HepG2 (cell line): Measurements from ENCODE around the gene CDC23. TPM values are rescaled to one million over a fixed set of nuclear protein-coding genes. Genes with fewer than 3 reads are reported as not detected.

ENCODE experiments used
- FOXK2 ChIP-seq: fragments of 450-650 bp; IDR thresholded peaks from 2 replicates; pipeline ENCODE4 v1.6.1; 2016
- GATA4 ChIP-seq: sonication (generic); IDR thresholded peaks from 2 replicates; pipeline ENCODE4 v1.6.1; 2016; ENCODE audit warnings: antibody characterized with exemption, low read depth, borderline replicate concordance
- GLI4 ChIP-seq: sonication (generic); formaldehyde crosslinking; IDR thresholded peaks from 2 replicates; pipeline ENCODE4 v1.5.1; 2020; ENCODE audit warnings: missing genetic modification reagents, mild to moderate bottlenecking, moderate library complexity, borderline replicate concordance
- HDAC2 ChIP-seq: sonication (generic); formaldehyde crosslinking; IDR thresholded peaks from 2 replicates; pipeline ENCODE4 v1.4.0; 2020; ENCODE audit warnings: missing genetic modification reagents
- HOXD1 ChIP-seq: sonication (generic); formaldehyde crosslinking; IDR thresholded peaks from 2 replicates; pipeline ENCODE4 v1.5.0; 2020; ENCODE audit warnings: missing genetic modification reagents
- KDM1A ChIP-seq: IDR thresholded peaks from 2 replicates; pipeline ENCODE4 v1.6.1; 2016; ENCODE audit warnings: missing compliant biosample characterization
- MTERF4 ChIP-seq: sonication (generic); formaldehyde crosslinking; IDR thresholded peaks from 2 replicates; pipeline ENCODE4 v1.8.0; 2023; ENCODE audit warnings: mild to moderate bottlenecking, missing genetic modification reagents
- MXD1 ChIP-seq: sonication (generic); formaldehyde crosslinking; IDR thresholded peaks from 2 replicates; pipeline ENCODE4 v1.4.0; 2020; ENCODE audit warnings: mild to moderate bottlenecking, missing genetic modification reagents
- NR2F2 ChIP-seq: IDR thresholded peaks from 2 replicates; pipeline ENCODE4 v1.6.1; 2012; ENCODE audit warnings: low read depth, inconsistent platforms, borderline replicate concordance
- PCBP1 ChIP-seq: fragments of 200-400 bp; formaldehyde crosslinking; IDR thresholded peaks from 2 replicates; pipeline ENCODE4 v1.6.1; 2017; ENCODE audit warnings: mild to moderate bottlenecking, low read depth, low read length, borderline replicate concordance
- PHF8 ChIP-seq: sonication (generic); formaldehyde crosslinking; IDR thresholded peaks from 2 replicates; pipeline ENCODE4 v1.5.0; 2020; ENCODE audit warnings: missing genetic modification reagents
- PTBP1 ChIP-seq: fragments of 200-400 bp; formaldehyde crosslinking; IDR thresholded peaks from 2 replicates; pipeline ENCODE4 v1.6.1; 2018; ENCODE audit warnings: low read length, low read depth; ENCODE audit not compliant: poor library complexity, severe bottlenecking
- RCOR2 ChIP-seq: IDR thresholded peaks from 2 replicates; pipeline ENCODE4 v1.6.1; 2016; ENCODE audit warnings: missing biosample characterization, missing genetic modification reagents
- STAT6 ChIP-seq: sonication (generic); formaldehyde crosslinking; IDR thresholded peaks from 2 replicates; pipeline ENCODE4 v1.4.0; 2020; ENCODE audit warnings: missing genetic modification reagents, mild to moderate bottlenecking, borderline replicate concordance
- TARDBP ChIP-seq: sonication (generic); formaldehyde crosslinking; IDR thresholded peaks from 2 replicates; pipeline ENCODE4 v1.8.0; 2022; ENCODE audit warnings: mild to moderate bottlenecking, missing genetic modification reagents
- ZBTB21 ChIP-seq: sonication (generic); formaldehyde crosslinking; IDR thresholded peaks from 2 replicates; pipeline ENCODE4 v1.4.0; 2020; ENCODE audit warnings: missing genetic modification reagents
- ZMAT5 ChIP-seq: sonication (generic); formaldehyde crosslinking; IDR thresholded peaks from 2 replicates; pipeline ENCODE4 v1.5.0; 2020; ENCODE audit warnings: mild to moderate bottlenecking, low read depth, missing genetic modification reagents, borderline replicate concordance
- ZNF205 ChIP-seq: IDR thresholded peaks from 2 replicates; pipeline ENCODE4 v1.6.1; 2018; ENCODE audit warnings: missing biosample characterization, missing genetic modification reagents
- ZNF30 ChIP-seq: sonication (generic); formaldehyde crosslinking; IDR thresholded peaks from 2 replicates; pipeline ENCODE4 v1.5.0; 2020; ENCODE audit warnings: mild to moderate bottlenecking, missing genetic modification reagents
- ZNF597 ChIP-seq: sonication (generic); formaldehyde crosslinking; IDR thresholded peaks from 2 replicates; pipeline ENCODE4 v1.5.0; 2020; ENCODE audit warnings: missing genetic modification reagents
- ZNF776 ChIP-seq: sonication (generic); formaldehyde crosslinking; IDR thresholded peaks from 2 replicates; pipeline ENCODE4 v1.4.0; 2020; ENCODE audit warnings: mild to moderate bottlenecking, missing genetic modification reagents
- ZNF782 ChIP-seq: sonication (generic); formaldehyde crosslinking; IDR thresholded peaks from 2 replicates; pipeline ENCODE4 v1.4.0; 2020; ENCODE audit warnings: missing genetic modification reagents, mild to moderate bottlenecking, borderline replicate concordance
- ZNF879 ChIP-seq: sonication (generic); formaldehyde crosslinking; IDR thresholded peaks from 2 replicates; pipeline ENCODE4 v1.8.1; 2023; ENCODE audit warnings: missing genetic modification reagents
- ZSCAN12 ChIP-seq: sonication (generic); formaldehyde crosslinking; IDR thresholded peaks from 2 replicates; pipeline ENCODE4 v1.9.0; 2021; ENCODE audit warnings: mild to moderate bottlenecking, missing genetic modification reagents
- ZZZ3 ChIP-seq: sonication (generic); formaldehyde crosslinking; IDR thresholded peaks from 2 replicates; pipeline ENCODE4 v1.4.0; 2020; ENCODE audit warnings: missing genetic modification reagents, mild to moderate bottlenecking, borderline replicate concordance
- polyA plus RNA-seq, 8 experiments: library from polyadenylated mRNA; depleted of rRNA in 3 of 8; stranded (reverse) in 7 of 8; unstranded in 1 of 8; fragments of >200 nt; fragmentation: Illumina TruSeq in 4 of 8; extraction: Trizol in 4 of 8; gene quantifications; 2 replicates each; pipeline versions ENCODE4 v1.2.1 to v1.2.3, GENCODE V29; 2011 to 2016; ENCODE audit warnings: low read depth in 4 of 8, missing spikeins in 1 of 8, mixed read lengths in 1 of 8; ENCODE audit not compliant: insufficient read depth in 1 of 8
- total RNA-seq, 5 experiments: library from RNA; depleted of rRNA; stranded (reverse); fragments of >200 nt; fragmentation: Illumina TruSeq; extraction: Trizol; gene quantifications; 2 replicates each; pipeline ENCODE4 v1.2.3, GENCODE V29; 2016; ENCODE audit warnings: low read depth in 1 of 5

The CDC23 gene
- total and polyA plus RNA-seq, 2 of the 13 experiments (the other 11 are each of a cell fraction or from before 2014, with no cell fraction given), result 38.3 to 47.7 TPM

GRCh38 chr5:138213161-138214029 lies at the start of gene CDC23 (continued):
- TF ChIP-seq ZNF205 (CRISPR knock-in tag) (0 out of 2 replicates have a peak, but pooled peaks have one; percentile 47), KDM1A (no peak), GLI4 (CRISPR knock-in tag) (0 out of 2 replicates have a peak, but pooled peaks have one; percentile 33), ZNF597 (CRISPR knock-in tag) (no peak), STAT6 (CRISPR knock-in tag) (no peak), ZNF30 (CRISPR knock-in tag) (no peak), PHF8 (CRISPR knock-in tag) (peak; percentile 91), FOXK2 (peak; percentile 91), PCBP1 (no peak), ZNF776 (CRISPR knock-in tag) (no peak), RCOR2 (CRISPR knock-in tag) (no peak), NR2F2 (0 out of 2 replicates have a peak, but pooled peaks have one; percentile 24), GATA4 (no peak), ZZZ3 (CRISPR knock-in tag) (no peak), ZNF782 (CRISPR knock-in tag) (no peak), ZMAT5 (CRISPR knock-in tag) (no peak), ZSCAN12 (CRISPR knock-in tag) (no peak), PTBP1 (no peak), ZBTB21 (CRISPR knock-in tag) (no peak), MTERF4 (no peak), TARDBP (peak; percentile 53; the same call in 1 of the 2 replicates), HDAC2 (CRISPR knock-in tag) (peak; percentile 54; the same call in 1 of the 2 replicates), ZNF879 (no peak), MXD1 (CRISPR knock-in tag) (no peak; the same call in 1 of the 2 replicates), HOXD1 (CRISPR knock-in tag) (no peak)
